Measurements from ENCODE around the gene CLEC12A.

- TF ChIP-seq CTCF (IDR thresholded peaks at IDR 0.05) (no peak), POLR2A (IDR thresholded peaks at IDR 0.05) (no peak)
Measured at GRCh38 chr12:9999016-9999415, 27.8 kb downstream of the CLEC12A start, which contains the start of gene CLEC1B.

Data from uterus (tissue), 2 donors.